Activated T-helper 1 cell treated with Interleukin-2 at 50 U/mL for 16 hours (primary cell): Measurements from ENCODE around the gene ARL15.
"Not testable (repeated sequence)": the region's sequence is repeated elsewhere in the genome, so short reads cannot be mapped to it uniquely, and the experiment has no call there.

Experiments
- DNase-seq: peaks from one replicate; pipeline ENCODE4 v3.0.0-alpha.2; 2020; ENCODE audit warnings: low read depth

ARL15 gene

DNA sequence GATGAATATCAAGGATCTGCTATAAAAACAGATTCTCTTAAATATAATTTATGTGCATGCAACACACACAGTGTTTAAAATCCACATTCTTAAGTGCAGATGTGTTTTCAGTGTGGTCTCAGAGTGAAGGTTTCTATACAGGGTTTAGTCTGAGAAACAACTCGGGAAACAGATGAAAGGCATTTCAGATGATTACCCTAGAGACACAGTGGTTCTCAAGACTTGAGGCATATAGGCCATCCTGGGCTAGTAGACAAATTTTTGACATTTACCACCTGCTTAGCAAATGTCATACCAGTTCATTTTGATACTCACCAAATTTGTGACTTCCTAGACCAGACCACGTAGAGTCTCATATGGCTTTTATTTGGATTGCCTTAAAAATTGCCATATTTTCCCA, 216.5 kb downstream of the ARL15 start:
- DNase-seq: no peak

DNA sequence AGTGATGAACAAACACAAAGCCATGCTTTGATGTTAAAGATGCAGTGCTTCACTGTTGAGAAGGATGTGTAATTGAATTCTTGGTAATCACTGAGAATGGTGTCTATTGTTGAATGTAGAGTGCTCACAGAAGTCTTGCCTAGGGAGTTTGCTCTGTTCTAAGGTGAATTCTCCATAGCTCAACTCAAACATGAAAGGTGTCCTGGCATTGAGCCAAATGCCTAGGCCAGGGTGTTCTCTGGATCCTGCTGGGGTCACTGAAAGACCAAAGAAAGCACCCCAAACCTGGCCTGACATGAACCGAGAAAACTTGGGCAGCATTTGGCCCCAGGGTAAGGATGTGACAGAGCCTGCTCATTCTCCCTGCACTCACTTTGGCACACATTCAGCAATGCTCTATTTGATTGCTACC, 217.3 kb downstream of the ARL15 start:
- no peak for DNase-seq

DNA sequence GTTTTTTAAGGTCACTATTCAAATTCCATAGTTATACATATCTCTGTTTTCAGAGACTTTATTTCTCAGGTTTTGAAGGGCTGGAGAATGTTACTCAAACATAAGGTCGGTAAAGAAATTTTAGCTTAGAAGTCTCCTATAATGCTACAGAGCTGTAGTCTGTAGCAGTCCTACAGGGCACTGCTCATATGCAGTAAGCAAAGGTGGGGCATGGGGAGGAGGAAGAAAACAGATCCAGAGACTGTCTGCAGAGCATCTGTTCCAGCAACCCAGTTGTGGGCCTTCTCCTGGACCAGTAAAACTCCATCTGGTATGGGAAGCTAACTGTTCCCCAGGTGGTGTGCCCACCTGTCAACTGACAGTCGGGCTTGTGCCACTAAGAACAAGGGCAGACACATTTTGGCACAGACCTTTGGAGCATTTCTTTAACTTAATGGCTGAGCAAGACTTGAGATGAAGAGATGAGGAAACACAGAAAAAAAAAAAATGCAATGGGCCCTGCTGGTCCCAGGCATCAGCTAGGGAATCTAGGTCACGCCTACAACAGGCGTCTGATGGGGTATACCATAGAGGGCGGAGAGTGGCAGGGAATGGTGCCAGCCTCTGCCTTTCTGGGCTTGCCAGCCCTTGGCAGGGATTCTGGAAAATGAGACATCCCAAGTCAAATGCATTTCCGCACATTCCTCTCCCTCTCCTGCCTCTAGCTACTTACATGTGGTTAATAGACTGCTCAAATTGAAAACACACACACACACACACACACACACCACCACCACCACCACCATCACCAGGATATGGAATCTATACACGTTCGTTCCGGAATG, 218.9 kb downstream of the ARL15 start:
- DNase-seq: no peak

DNA sequence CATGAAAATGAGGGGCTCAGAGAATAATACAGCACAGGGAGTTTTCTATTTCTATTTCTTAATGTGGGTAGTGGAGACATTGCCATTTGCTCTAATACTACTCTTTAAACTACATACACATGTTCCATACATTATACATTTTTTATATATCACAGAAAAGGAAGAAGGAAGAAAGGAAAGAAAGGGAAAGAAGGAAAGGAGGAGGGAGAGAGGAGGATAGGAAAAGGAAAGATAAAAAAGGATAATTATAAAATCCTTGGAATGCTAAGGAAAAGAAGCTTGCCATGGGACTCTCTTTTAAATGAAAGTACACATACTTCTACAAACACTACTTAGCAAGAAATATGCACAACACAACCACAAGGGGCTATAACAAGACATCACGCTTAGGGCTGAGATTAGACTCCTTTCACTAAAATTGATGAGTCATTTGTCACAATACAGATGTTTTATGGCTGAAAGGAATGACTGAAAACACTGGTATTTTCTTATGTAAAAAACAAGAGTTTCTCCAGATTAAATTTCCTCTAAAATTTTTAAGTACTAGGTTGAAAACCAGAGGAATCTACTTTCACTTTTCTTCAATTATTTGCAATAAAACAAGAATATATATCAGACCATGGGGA, 219.8 kb downstream of the ARL15 start:
- DNase-seq: no peak

DNA sequence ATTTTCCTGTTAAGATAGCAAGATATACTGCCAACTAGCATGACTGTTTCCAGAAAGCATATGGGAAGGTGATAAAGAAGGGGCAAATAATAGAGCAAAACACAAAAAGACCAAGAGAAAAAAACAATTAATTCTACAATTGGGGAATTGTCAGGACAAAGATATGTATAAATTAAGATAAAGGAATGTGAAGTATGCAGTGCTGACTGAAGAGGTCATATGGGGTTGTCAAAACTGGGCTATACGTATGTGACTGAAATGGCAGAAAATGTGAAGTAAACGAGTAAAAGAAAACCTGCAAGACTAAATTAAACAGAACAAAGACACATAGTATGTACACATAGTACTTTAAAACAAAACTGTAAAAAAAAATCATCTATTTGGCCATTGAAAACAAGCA, 222.3 kb downstream of the ARL15 start:
- DNase-seq: no peak

DNA sequence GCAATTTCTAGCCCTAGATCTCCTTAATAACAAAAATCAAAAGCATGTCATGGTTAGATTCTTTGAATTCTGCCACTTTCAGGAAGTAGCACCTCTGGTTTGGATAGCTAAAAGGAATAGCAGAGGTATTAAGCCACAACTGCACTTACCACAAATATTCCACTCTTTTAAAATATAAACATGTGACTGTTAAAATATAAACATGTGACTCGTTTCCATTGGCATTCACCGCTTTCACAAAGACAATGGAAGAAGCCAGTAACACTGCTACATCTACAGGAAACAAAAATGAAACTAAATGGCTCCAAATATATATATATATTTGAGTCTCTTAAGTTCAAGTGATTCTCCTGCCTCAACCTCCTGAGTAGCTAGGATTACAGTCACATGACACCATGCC, 222.9 kb downstream of the ARL15 start:
- DNase-seq: no peak

DNA sequence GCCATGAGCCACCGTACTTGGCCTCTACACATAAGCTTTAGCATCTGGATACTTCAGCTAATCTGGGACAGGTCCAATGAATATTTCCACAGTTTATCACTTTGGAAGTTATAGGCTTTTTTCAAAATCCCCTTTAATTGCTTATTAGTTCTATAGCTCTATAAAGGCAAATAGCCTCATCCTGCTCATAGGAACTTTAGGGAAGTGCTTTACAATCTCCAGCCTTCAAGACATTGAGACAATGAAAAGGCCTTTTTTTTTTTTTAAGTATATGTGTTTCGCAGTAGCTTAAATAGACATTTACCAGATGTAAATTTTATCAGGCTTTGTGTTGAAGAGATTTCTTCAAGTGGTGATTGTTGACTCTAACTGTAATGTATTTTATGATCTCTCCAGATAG, 224.2 kb downstream of the ARL15 start:
- no peak for DNase-seq

DNA sequence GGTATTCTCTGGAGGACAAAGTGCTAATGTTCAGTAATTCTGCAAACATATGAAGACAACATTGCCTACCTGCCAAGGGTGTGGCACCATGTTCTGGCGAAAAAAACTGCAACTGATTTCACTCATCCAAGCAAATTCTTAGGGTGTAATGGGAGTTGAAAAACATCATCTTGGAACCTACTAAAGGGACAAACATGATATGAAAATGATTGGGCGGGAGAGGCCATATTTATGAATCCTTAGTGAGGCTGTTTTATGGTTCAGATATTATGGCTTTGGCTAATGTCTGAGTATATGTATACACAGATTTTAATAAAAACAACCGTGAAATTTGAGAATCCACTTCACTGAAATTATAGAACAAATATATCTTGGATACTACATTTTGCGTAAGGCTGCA, 225.7 kb downstream of the ARL15 start:
- DNase-seq: no peak

DNA sequence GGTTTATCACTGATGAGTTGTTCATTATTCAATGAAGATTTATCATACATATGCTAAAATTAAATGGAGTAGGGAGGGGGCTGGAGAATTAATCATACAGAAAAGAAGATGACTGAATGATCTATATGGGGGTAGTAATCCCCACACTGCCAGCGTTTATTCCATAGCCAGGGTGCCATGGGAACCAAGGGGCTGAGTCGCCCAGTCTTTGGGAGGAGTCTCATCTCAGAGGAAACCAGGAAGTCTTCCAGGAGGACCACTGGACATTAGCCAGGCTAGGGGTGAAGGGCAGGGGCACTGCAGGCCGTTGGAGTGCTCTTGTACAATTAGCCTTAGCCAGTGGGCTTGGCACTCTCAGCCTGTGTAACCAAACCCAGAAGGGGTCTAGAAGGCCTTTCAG, 226.5 kb downstream of the ARL15 start:
- no peak for DNase-seq

DNA sequence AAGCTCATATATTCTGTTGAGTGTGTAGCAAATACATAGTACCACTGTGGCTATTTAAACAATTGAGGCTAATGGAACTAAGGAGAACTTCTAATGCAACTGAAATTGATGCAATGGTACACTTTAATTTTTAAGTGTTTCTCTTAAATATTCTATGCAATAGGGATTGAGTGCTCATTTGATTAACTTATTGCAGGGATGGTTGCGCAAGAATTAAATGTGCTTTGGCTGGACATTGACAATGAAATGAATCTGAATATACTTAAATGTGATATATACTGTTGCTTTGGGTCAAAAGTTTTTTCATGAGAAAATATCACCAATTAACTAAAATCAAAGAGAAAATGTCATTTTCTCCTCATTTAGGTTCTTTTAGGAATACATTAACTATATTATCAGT, 227.1 kb downstream of the ARL15 start:
- no peak for DNase-seq

DNA sequence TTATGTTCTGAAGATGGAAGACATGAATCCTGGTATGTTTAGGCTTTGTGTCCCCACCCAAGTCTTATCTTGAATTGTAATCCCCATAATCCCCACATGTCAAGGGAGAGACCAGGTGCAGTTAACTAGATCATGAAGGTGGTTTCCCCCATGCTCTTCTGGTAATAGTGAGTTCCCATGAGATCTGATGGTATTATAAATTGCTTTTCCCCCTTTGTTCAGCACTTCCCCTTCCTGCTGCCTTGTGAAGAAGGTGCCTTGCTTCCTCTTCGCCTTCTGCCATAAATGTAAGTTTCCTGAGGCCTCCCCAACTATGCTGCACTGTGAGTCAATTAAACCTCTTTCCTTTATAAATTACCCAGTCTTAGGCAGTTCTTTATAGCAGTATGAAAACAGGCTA, 229.0 kb downstream of the ARL15 start:
- no peak for DNase-seq

DNA sequence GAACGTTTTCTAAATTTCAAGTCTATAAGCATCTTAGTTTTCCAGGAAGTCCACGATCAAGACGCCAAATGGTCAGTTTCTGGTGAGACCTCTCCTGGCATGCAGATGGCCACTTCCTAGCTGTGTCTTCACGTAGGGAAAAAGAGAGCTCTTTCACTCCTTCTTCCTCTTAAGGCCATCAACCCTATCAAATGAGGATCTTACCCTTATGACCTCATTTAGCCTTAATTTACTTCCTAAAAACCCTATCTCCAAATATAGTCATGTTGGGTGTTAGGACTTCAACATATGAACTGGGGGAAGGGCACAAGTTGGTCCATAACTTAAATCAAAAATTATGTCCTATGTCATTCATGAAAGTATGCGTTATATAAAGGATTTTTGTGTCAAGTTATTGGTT, 229.5 kb downstream of the ARL15 start:
- DNase-seq: no peak

DNA sequence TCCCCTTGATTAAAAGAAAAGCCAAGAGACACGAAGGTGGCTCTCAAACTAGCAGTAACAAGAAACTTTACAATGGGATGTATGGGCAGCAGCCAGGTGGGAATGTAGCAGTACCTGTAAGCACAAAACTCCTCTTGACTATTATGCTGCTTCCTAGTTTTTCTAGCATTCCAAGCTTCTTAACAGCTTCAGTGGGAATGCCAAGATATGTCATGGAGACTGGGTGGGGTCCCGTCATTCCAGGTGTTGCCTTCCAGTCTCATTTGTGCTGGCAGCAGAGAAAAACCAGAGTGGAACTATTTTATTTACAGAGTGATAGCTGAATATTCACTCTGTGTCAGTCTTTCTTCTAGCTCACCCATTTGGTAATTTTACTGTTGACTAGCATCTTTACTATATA, 236.6 kb downstream of the ARL15 start:
- no peak for DNase-seq

DNA sequence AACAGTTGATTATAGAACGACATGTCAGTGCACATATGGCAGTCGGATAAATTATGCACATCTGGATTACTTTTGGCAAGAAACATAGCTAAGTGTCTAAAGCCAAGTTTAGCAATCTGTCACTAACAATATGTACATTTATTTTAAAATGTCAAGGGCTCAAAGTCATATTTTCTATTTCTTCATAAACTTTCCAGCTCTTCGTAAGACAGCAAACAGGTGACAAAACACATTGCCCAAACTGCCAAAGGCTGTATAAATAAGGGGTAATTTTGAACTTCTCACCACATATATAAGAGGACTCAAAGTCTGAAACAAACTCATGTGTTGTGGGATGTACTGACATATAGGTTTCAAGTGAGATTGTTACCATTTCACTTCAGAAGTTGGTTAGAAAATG, 237.2 kb downstream of the ARL15 start:
- DNase-seq: no peak

DNA sequence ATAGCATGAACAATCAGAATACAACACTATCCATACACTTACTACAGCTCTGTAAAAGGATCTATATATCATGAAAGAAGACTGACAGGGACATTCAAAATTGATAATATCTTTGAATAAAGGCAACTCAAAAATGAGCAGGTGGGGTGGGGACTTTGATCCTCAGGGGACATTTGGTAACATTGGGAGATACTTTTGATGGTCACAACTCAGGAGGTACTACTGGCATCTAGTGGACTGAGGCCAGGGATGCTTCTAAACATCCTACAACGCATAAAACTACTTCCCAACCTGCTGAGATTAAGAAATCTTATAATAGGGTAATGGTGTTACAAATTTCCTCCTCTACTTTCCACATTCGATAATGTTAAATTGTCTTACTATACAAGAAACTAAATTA, 243.9 kb downstream of the ARL15 start:
- DNase-seq: no peak

DNA sequence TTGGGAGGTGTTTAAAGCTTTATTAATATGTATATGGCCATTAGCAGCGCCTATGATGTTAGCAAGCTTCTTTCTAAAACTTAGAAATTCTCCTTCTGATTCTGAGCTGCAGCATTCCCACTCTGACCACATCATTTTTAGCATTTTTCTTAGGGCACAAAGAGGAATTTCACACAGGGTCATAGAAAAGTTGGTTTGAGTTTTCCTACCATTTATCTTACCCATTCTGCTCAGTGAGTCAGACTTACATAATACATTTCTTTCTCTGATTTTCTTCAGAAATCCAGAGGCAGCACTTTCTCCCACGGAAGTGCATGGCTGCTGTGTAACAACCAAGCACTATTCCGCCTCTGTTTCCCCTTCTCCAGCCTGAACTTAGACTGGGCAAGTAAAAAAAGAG, 246.6 kb downstream of the ARL15 start:
- DNase-seq: no peak

DNA sequence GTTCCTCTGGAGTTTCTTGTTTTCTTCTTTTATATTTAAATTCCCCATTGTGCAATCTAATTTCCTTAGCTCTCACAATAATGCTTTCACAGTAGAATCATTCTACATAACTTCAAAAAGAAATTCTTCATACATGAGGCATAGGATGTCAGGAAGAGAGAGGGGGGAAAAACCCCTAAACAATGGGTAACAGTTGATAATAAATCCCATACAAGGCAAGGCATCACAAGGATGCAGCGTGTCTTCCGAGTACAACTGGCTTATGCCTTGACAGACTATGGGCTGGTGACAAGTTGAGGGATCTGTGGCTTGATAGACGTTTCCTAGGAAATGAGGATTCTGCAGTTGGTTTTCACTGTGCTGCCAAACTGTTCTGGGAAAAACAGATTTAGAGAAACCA, 247.4 kb downstream of the ARL15 start:
- no peak for DNase-seq

DNA sequence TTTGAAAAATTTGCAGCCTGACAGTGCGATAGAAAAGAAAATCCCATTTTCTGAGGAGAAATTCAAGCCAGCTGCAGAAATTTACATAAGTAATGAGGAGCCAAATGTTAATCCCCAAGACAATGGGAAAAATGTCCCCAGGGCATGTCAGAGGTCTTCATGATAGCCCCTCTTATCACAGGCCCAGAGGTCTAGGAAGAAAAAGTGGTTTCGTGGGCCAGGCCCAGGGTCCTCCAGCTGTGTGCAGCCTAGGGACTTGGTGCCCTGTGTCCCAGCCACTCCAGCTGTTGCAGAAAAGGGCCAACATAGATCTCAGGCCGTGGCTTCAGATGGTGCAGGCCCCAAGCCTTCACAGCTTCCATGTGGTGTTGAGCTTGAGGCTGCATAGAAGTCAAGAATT, 249.5 kb downstream of the ARL15 start:
- not testable (repeated sequence) for DNase-seq

DNA sequence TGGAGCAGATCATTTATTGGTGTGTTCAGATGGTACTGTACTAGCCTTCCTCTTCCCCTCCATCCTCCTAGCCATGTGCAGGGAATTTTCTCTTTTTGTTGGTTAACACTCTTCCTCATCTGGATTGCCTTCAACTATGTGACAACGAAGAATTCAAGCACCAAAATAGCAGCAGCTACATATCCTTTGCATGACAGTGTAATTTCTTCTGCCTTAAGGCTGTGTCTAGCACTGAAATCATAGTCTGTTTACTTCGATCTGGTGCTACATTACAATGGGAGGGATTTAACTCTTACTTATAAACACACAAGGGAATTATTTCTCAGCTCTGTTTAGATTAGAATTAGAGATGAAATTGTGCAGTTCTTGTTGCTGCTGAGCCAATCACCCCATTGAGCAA, 260.4 kb downstream of the ARL15 start:
- no peak for DNase-seq

DNA sequence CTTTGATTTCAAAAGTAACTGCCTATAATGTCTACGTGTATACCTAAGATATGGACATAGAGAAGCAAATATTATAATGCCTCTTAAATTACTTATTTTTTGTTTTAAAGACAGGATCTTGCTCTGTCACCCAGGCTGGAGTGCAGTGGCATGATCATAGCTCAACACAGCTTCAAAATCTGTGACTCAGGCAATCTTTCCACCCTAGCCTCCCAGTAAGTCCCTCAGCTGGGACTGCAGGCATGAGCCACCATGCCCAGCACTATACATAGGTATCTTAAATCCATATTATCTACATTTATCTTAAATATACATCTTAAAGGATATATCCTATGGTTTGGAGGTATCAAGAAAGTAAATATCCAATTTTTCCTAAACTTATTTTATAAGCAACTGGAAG, 261.2 kb downstream of the ARL15 start:
- DNase-seq: no peak

DNA sequence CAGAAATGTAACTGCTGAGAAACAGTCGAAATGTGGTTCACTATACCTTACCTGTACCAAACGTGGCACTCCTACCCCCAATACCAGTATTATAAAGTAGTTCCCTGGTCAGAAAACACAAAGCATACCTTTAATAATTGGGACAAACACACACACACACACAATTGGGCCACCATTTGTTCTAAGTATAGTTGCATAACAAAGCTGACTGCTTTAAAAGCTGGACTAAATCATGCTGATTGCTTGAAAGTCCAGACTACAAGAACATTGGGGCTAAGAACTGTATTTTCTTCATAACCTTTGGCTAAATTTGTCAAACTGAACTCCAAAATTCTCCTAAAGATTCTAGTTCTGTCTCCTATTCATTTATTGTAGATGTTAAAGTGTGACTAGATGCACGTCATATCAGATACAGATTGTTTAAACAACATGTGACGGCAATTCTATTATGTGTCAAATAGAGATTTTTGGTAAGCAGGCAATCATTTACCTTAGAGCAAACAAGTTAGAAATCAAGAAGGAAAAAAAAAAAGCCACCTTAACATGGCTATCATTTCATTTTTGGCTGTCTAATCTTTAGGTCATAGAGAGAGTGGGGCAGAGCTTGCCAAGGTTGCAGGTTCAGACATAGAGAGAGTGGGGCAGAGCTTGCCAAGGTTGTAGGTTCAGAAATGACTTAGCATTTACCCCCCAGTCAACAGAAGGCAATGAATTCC, 265.1 kb downstream of the ARL15 start:
- DNase-seq: no peak

DNA sequence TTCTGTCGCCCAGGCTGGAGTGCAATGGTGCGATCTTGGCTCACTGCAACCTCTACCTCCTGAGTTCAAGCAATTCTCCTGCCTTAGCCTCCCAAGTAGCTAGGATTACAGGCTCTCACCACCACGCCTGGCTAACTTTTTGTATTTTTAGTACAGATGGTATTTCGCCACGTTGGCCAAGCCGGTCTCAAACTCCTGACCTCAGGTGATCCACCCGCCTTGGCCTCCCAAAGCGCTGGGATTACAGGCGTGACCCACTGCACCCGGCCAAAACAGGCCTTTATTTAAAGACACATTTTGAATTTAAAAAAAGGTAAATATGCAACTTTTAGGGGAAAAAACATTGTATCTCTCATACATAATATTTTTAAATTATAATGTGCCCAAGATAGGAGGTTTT, 266.1 kb downstream of the ARL15 start:
- not testable (repeated sequence) for DNase-seq

DNA sequence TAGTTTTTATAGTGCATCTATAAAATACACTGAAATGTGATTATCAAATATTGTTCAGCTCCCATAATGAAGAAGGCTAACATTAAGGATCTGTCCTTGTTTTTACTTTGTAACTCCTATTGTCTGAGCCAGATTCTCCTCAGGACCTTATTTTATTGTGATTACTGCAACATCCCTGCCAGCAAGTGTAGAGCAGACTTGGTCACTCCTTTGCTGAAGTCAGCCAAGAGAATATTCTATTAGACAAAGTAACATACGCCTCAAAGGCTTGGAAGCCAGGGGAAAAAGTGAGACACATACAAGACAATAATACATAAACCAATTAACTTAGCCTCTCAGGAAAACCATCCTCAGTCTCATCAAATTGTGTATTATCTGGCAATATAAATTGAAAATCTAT, 269.6 kb downstream of the ARL15 start:
- no peak for DNase-seq
